ENCODE data around the gene HECW1. TPM values are rescaled to one million over a fixed set of nuclear protein-coding genes. Genes with fewer than 3 reads are reported as not detected.

The HECW1 gene
- total RNA-seq, 3 donors from 2014 or later (not counting 1 experiment from before 2014, with no cell fraction given) = not detected

DNA sequence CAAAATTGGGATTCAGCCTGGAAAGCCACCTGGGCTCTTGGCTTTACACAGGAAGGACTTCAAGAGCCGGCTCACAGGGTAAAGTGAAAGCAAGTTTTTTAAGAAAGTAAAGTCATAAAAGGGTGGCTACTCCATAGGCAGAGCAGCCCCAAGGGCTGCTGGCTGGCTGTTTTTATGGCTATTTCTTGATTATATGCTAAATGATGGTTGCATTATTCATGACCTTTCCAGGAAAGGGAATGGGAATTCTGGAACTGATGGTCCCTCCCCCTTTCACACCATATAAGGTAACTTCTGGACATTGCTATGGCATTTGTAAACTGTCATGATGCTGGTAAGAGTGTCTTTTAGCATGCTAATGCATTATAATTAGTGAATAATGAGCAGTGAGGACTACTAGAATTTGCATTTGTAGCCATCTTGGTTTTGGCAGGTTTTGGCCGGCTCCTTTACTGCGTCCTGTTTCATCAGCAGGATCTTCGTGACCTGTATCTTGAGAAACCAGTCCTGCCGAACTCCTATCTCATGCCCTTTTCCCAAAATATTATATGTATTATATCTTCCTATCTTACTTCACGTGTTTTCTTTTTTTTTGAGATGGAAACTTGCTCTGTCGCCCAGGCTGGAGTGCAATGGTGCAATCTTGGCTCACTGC, 80.5 kb downstream of the HECW1 start:
- Histone ChIP-seq H3K9me3 (ENCODE audit: control insufficient read depth, insufficient read depth, low read length) (no peaks in the 10 kb centered on the region), H3K27me3 (ENCODE audit: control insufficient read depth, insufficient read depth, low read length) (no peaks in the 10 kb centered on the region), H3K4me1 (ENCODE audit: control insufficient read depth, insufficient read depth, low read length) (no peaks in the 10 kb centered on the region), H3K36me3 (ENCODE audit: control insufficient read depth, insufficient read depth, low read length) (no peaks in the 10 kb centered on the region), H3K4me3 (ENCODE audit: low read length) (no peak overlapping the region), H3K27ac (ENCODE audit: low read length) (no peak overlapping the region)
- Mint-ChIP-seq H3K4me3 (no peak overlapping the region), H3K27me3 (ENCODE audit: low read depth in 2 of 2) (peaks cover 3 to 6% of the 10 kb centered on the region in 2 donors), H3K27ac (no peak overlapping the region), H3K9me3 (no peaks in the 10 kb centered on the region), H3K4me1 (no peaks in the 10 kb centered on the region), H3K36me3 (no peaks in the 10 kb centered on the region)
- ATAC-seq (no peak), DNase-seq (no peak)
- WGBS (ENCODE audit: insufficient coverage) = 89% methylated on average over 7 of the region's 7 CpGs
- intact Hi-C loops (cut with micrococcal nuclease) = no loop called here
- TF ChIP-seq, protein P1, sequence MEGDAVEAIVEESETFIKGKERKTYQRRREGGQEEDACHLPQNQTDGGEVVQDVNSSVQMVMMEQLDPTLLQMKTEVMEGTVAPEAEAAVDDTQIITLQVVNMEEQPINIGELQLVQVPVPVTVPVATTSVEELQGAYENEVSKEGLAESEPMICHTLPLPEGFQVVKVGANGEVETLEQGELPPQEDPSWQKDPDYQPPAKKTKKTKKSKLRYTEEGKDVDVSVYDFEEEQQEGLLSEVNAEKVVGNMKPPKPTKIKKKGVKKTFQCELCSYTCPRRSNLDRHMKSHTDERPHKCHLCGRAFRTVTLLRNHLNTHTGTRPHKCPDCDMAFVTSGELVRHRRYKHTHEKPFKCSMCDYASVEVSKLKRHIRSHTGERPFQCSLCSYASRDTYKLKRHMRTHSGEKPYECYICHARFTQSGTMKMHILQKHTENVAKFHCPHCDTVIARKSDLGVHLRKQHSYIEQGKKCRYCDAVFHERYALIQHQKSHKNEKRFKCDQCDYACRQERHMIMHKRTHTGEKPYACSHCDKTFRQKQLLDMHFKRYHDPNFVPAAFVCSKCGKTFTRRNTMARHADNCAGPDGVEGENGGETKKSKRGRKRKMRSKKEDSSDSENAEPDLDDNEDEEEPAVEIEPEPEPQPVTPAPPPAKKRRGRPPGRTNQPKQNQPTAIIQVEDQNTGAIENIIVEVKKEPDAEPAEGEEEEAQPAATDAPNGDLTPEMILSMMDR (IDR thresholded peaks at IDR 0.05) = no peak

DNA sequence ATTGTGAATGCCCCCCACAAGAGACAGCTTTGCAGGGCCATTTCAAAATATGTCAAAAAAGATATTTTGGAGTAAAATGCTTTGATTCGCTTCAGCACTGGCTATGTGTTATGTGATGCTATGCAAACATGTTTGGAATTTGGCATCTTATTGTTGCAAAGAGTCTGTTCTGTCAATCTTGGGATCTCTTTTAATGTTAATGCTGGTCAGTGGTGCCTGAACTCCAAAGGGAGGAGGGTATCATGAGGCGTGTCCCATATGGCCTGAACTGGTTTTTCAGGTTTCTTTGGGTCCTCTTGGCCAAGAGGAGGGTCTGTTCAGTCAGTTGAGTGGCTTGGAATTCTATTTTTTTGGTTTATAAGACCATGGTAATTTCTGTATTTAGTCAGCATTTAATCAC, 81.4 kb downstream of the HECW1 start:
- TF ChIP-seq, protein P1 (IDR thresholded peaks at IDR 0.05) = no peak
- Histone ChIP-seq H3K4me3 (ENCODE audit: low read length) (no peak overlapping the region), H3K27me3 (ENCODE audit: control insufficient read depth, insufficient read depth, low read length) (no peaks in the 10 kb centered on the region), H3K9me3 (ENCODE audit: control insufficient read depth, insufficient read depth, low read length) (no peaks in the 10 kb centered on the region), H3K4me1 (ENCODE audit: control insufficient read depth, insufficient read depth, low read length) (no peaks in the 10 kb centered on the region), H3K27ac (ENCODE audit: low read length) (no peak overlapping the region), H3K36me3 (ENCODE audit: control insufficient read depth, insufficient read depth, low read length) (no peaks in the 10 kb centered on the region)
- Mint-ChIP-seq H3K4me1 (no peaks in the 10 kb centered on the region), H3K36me3 (no peaks in the 10 kb centered on the region), H3K9me3 (no peaks in the 10 kb centered on the region), H3K4me3 (no peak overlapping the region), H3K27me3 (ENCODE audit: low read depth in 2 of 2) (peaks cover 3 to 6% of the 10 kb centered on the region in 2 donors), H3K27ac (no peak overlapping the region)
- no peak for DNase-seq
- ATAC-seq = no peak
- 70% methylated on average over 2 of the region's 2 CpGs for WGBS (ENCODE audit: insufficient coverage)
- intact Hi-C loops (cut with micrococcal nuclease) = no loop called here

DNA sequence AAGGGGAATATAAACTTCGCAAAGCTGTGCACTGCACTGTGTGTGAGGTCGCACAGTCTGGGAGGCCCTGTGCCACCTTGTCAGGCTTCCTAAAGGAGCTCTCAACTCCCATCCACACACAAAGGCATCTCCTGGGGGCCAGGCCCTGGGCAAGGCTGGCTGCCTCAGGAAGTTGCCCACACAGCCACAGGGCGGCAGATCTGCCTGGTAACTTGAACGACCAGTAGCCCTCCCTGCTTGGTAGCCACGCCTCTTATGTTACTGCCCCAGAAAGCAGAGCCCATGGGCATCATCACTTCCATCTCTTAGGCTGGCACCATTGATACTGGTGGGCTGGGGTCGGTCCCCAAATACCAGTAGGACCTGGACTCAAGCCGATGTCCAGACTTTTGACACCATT, 82.8 kb downstream of the HECW1 start:
- intact Hi-C loops (cut with micrococcal nuclease) = no loop called here
- H3K4me3 Mint-ChIP-seq = no peak overlapping the region
- DNase-seq (no peak), ATAC-seq (no peak)
- no peaks in the 10 kb centered on the region for H3K4me1 ChIP-seq (ENCODE audit: control insufficient read depth, insufficient read depth, low read length)
- no peaks in the 10 kb centered on the region for H3K27me3 ChIP-seq (ENCODE audit: control insufficient read depth, insufficient read depth, low read length)
- no peaks in the 10 kb centered on the region for H3K36me3 Mint-ChIP-seq
- no peaks in the 10 kb centered on the region for H3K4me1 Mint-ChIP-seq
- WGBS (ENCODE audit: insufficient coverage) = 86% methylated on average over 6 of the region's 7 CpGs
- H3K36me3 ChIP-seq (ENCODE audit: control insufficient read depth, insufficient read depth, low read length) = no peaks in the 10 kb centered on the region
- no peaks in the 10 kb centered on the region for H3K9me3 ChIP-seq (ENCODE audit: control insufficient read depth, insufficient read depth, low read length)
- H3K27ac ChIP-seq (ENCODE audit: low read length) = no peak overlapping the region
- no peaks in the 10 kb centered on the region for H3K9me3 Mint-ChIP-seq
- H3K27me3 Mint-ChIP-seq (ENCODE audit: low read depth in 2 of 2) = peaks cover 0 to under 1% of the 10 kb centered on the region in 2 donors
- no peak overlapping the region for H3K27ac Mint-ChIP-seq
- TF ChIP-seq, protein P1 (IDR thresholded peaks at IDR 0.05) = no peak
- H3K4me3 ChIP-seq (ENCODE audit: low read length) = no peak overlapping the region

- Histone ChIP-seq H3K4me1 (ENCODE audit: control insufficient read depth, insufficient read depth, low read length) (no peaks in the 10 kb centered on the region), H3K36me3 (ENCODE audit: control insufficient read depth, insufficient read depth, low read length) (no peaks in the 10 kb centered on the region), H3K4me3 (ENCODE audit: low read length) (no peak overlapping the region), H3K27ac (ENCODE audit: low read length) (no peak overlapping the region), H3K9me3 (ENCODE audit: control insufficient read depth, insufficient read depth, low read length) (no peaks in the 10 kb centered on the region), H3K27me3 (ENCODE audit: control insufficient read depth, insufficient read depth, low read length) (no peaks in the 10 kb centered on the region)
- intact Hi-C loops (cut with micrococcal nuclease) = no loop called here
- DNase-seq = no peak
- Mint-ChIP-seq H3K36me3 (no peaks in the 10 kb centered on the region), H3K4me3 (no peak overlapping the region), H3K4me1 (no peaks in the 10 kb centered on the region), H3K27me3 (ENCODE audit: low read depth in 2 of 2) (peaks cover 0 to 6% of the 10 kb centered on the region in 2 donors), H3K9me3 (no peaks in the 10 kb centered on the region), H3K27ac (no peak overlapping the region)
- WGBS (ENCODE audit: insufficient coverage) = 89% methylated on average over 5 of the region's 5 CpGs
- ATAC-seq = no peak
- TF ChIP-seq, protein P1 (IDR thresholded peaks at IDR 0.05) = no peak
These were observed 83.3 kb downstream of the HECW1 start for GRCh38 chr7:43195768-43196167.

All from natural killer cell (primary cell).